ENCODE data around the gene RFXANK. TPM values are rescaled to one million over a fixed set of nuclear protein-coding genes. Genes with fewer than 3 reads are reported as not detected.

Gene RFXANK
- total RNA-seq, 1 experiment from 2014 or later = 73.4 TPM

DNA sequence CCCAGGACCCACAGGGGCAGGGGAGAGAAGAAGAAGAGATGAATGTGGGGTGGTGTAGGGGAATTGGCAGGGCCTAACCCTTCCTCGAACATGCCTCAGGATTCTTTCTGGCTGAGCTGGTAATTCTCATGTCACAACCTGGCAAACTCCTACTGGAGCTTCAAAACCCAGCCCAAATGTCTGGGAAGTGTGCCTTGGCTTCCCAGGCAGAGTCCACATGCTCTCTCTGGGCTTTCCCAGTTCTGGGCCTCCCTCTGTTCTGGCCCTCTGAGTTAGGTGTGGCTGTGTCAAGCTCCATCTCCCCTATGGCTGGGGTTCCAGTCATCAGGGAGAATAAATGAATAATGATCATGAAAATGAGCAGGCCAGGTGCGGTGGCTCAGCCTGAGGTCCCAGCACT, 42.6 kb upstream of the RFXANK start:
- no peaks in the 10 kb centered on the region for H3K27me3 ChIP-seq (replicated peaks; ENCODE audit: control insufficient read depth, insufficient read depth, low read length)
- H3K36me3 ChIP-seq (ENCODE audit: control insufficient read depth, insufficient read depth, low read length) = no peaks in the 10 kb centered on the region
- POLR2A ChIA-PET = no interaction called here
- no peak overlapping the region for H3K4me3 ChIP-seq (ENCODE audit: low read depth, low read length)
- H3K36me3 Mint-ChIP-seq (ENCODE audit: insufficient read depth, unreplicated experiment) = no peaks in the 10 kb centered on the region
- CTCF ChIA-PET = no interaction called here
- no peak overlapping the region for H3K27ac Mint-ChIP-seq (ENCODE audit: unreplicated experiment)
- no peaks in the 10 kb centered on the region for H3K4me1 ChIP-seq
- TF ChIP-seq, protein P1, sequence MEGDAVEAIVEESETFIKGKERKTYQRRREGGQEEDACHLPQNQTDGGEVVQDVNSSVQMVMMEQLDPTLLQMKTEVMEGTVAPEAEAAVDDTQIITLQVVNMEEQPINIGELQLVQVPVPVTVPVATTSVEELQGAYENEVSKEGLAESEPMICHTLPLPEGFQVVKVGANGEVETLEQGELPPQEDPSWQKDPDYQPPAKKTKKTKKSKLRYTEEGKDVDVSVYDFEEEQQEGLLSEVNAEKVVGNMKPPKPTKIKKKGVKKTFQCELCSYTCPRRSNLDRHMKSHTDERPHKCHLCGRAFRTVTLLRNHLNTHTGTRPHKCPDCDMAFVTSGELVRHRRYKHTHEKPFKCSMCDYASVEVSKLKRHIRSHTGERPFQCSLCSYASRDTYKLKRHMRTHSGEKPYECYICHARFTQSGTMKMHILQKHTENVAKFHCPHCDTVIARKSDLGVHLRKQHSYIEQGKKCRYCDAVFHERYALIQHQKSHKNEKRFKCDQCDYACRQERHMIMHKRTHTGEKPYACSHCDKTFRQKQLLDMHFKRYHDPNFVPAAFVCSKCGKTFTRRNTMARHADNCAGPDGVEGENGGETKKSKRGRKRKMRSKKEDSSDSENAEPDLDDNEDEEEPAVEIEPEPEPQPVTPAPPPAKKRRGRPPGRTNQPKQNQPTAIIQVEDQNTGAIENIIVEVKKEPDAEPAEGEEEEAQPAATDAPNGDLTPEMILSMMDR (IDR thresholded peaks at IDR 0.05; ENCODE audit: insufficient read depth in 1 of 2, low read depth in 1 of 2, low read length in 1 of 2, severe bottlenecking in 1 of 2, unreplicated experiment in 1 of 2) = no peak
- H3K4me1 Mint-ChIP-seq (ENCODE audit: low read depth, unreplicated experiment) = no peaks in the 10 kb centered on the region
- no peaks in the 10 kb centered on the region for H3K9me3 Mint-ChIP-seq (ENCODE audit: unreplicated experiment)
- no peak overlapping the region for H3K4me3 Mint-ChIP-seq (ENCODE audit: unreplicated experiment)
- no peaks in the 10 kb centered on the region for H3K27me3 Mint-ChIP-seq (ENCODE audit: insufficient read depth, unreplicated experiment)
- DNase-seq = no peak
- no peaks in the 10 kb centered on the region for H3K9me3 ChIP-seq
- no TSS peak for BruUV-seq (replicated peaks)
- intact Hi-C loops (cut with micrococcal nuclease; ENCODE audit: unreplicated experiment) = no loop called here

DNA sequence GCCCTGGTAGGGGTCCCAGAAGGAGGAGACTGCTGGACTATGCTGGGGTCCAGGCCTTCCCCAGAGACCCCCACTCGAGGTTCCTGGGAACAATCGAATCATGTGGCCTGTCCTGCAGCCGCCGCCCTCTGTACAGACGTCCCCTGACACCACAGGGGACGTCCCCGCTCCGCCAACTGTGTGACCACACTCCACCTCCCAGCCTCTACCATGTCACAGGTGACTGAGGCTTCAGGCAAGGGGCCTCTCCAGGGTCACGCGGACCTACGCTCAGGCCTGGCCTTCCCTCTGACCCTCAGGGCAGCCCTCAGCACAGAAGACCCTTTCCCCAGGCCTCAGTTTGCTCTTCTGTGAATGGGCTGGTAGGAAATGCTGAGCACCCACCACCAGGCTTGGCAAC, 40.6 kb upstream of the RFXANK start:
- Mint-ChIP-seq H3K9me3 (ENCODE audit: unreplicated experiment) (no peaks in the 10 kb centered on the region), H3K27ac (ENCODE audit: unreplicated experiment) (no peak overlapping the region), H3K36me3 (ENCODE audit: insufficient read depth, unreplicated experiment) (no peaks in the 10 kb centered on the region), H3K4me1 (ENCODE audit: low read depth, unreplicated experiment) (no peaks in the 10 kb centered on the region), H3K27me3 (ENCODE audit: insufficient read depth, unreplicated experiment) (no peaks in the 10 kb centered on the region), H3K4me3 (ENCODE audit: unreplicated experiment) (no peak overlapping the region)
- Histone ChIP-seq H3K36me3 (ENCODE audit: control insufficient read depth, insufficient read depth, low read length) (no peaks in the 10 kb centered on the region), H3K4me1 (no peaks in the 10 kb centered on the region), H3K4me3 (ENCODE audit: low read depth, low read length) (no peak overlapping the region), H3K27me3 (replicated peaks; ENCODE audit: control insufficient read depth, insufficient read depth, low read length) (no peaks in the 10 kb centered on the region), H3K9me3 (no peaks in the 10 kb centered on the region)
- BruUV-seq (replicated peaks) = no TSS peak
- intact Hi-C loops (cut with micrococcal nuclease; ENCODE audit: unreplicated experiment) = no loop called here
- ChIA-PET POLR2A (no interaction called here), CTCF (no interaction called here)
- TF ChIP-seq, protein P1 (IDR thresholded peaks at IDR 0.05; ENCODE audit: insufficient read depth in 1 of 2, low read depth in 1 of 2, low read length in 1 of 2, severe bottlenecking in 1 of 2, unreplicated experiment in 1 of 2) = no peak
- no peak for DNase-seq

DNA sequence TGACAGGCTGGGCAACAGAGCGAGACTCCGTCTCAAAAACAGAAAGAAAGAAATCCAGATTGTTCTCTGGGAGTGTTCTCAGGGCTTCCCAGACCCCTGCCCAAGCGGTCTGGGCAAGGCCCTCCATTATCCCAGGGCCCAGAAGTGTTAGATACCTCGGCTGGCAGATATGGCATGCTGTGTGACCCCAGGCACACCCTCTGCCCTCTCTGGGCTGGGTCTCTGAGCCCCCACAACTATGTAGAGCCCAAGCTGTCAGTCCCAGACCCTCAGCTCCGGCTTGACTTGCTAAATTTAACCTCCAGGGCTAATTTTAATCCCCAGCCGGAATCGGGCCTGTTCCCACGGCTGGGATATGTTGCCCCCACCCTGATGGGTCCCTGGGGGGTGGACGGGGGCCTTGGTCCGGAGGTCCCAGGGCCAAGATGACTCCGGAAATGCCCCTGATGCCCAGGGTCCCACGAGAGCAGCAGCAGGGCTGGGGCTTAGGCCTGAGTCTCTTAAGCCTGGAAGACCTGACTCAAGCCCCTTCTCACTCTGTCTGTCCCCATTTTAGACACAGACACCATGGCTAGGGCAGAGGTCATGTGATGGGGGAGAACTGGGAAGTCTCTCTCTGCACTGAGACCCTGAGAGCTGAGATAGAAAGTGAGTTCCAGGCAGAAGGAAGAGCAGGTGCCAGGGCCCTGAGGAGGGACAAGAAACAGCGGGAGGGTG, 39.2 kb upstream of the RFXANK start:
- POLR2A ChIA-PET = no interaction called here
- no peaks in the 10 kb centered on the region for H3K9me3 ChIP-seq
- CTCF ChIA-PET = interaction anchor here (0.6 kb wide), 1 partner anchor 12 kb away, joined by 4 read pairs; no protein-coding TSS in a partner anchor
- intact Hi-C loops (cut with micrococcal nuclease; ENCODE audit: unreplicated experiment) = no loop called here
- TF ChIP-seq, protein P1 (IDR thresholded peaks at IDR 0.05; ENCODE audit: insufficient read depth in 1 of 2, low read depth in 1 of 2, low read length in 1 of 2, severe bottlenecking in 1 of 2, unreplicated experiment in 1 of 2) = no peak
- no peak overlapping the region for H3K4me3 ChIP-seq (ENCODE audit: low read depth, low read length)
- H3K9me3 Mint-ChIP-seq (ENCODE audit: unreplicated experiment) = no peaks in the 10 kb centered on the region
- no peaks in the 10 kb centered on the region for H3K27me3 Mint-ChIP-seq (ENCODE audit: insufficient read depth, unreplicated experiment)
- H3K4me1 ChIP-seq = no peaks in the 10 kb centered on the region
- H3K4me3 Mint-ChIP-seq (ENCODE audit: unreplicated experiment) = no peak overlapping the region
- H3K27me3 ChIP-seq (replicated peaks; ENCODE audit: control insufficient read depth, insufficient read depth, low read length) = no peaks in the 10 kb centered on the region
- H3K36me3 ChIP-seq (ENCODE audit: control insufficient read depth, insufficient read depth, low read length) = no peaks in the 10 kb centered on the region
- H3K27ac Mint-ChIP-seq (ENCODE audit: unreplicated experiment) = no peak overlapping the region
- H3K4me1 Mint-ChIP-seq (ENCODE audit: low read depth, unreplicated experiment) = no peaks in the 10 kb centered on the region
- BruUV-seq (replicated peaks) = no TSS peak
- no peaks in the 10 kb centered on the region for H3K36me3 Mint-ChIP-seq (ENCODE audit: insufficient read depth, unreplicated experiment)
- DNase-seq = no peak
